Cardiac ventricle fibroblast (primary cell): ENCODE measurements around the gene ALG1. TPM values are rescaled to one million over a fixed set of nuclear protein-coding genes. Genes with fewer than 3 reads are reported as not detected.

Experiments
- total RNA-seq: library from RNA; depleted of rRNA; stranded (reverse); fragments of >200 nt; gene quantifications from 2 replicates; pipeline ENCODE4 v1.2.3, GENCODE V29; 2015

Gene ALG1, protein sequence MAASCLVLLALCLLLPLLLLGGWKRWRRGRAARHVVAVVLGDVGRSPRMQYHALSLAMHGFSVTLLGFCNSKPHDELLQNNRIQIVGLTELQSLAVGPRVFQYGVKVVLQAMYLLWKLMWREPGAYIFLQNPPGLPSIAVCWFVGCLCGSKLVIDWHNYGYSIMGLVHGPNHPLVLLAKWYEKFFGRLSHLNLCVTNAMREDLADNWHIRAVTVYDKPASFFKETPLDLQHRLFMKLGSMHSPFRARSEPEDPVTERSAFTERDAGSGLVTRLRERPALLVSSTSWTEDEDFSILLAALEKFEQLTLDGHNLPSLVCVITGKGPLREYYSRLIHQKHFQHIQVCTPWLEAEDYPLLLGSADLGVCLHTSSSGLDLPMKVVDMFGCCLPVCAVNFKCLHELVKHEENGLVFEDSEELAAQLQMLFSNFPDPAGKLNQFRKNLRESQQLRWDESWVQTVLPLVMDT
- 39.8 and 41.9 TPM in 2 replicates for total RNA-seq

DNA sequence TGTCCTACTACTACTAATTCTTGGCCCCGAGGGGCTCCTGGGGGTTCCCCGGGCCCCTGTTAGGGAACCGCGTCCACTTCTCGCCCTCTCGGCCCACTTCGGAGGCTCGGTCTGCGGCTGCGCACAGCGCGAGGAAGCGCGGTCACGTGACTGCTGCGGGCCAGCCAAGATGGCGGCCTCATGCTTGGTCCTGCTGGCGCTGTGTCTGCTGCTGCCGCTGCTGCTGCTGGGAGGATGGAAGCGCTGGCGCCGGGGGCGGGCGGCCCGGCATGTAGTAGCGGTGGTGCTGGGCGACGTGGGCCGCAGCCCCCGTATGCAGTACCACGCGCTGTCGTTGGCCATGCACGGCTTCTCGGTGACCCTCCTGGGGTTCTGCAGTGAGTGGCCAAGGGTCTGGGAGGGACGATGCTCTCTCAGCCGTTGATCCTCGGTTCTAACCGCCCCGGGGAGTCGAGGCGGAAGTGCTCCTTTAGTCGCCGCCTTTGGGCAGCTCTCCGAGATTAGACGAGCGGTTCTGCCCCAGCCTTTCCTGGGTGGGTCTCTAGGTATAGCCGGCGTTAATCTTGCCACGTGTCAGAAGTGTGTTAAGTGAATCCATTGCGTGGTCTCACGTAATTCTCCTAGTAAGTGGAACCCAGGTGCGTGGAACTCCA, at the start of gene ALG1:
Gene ALG1 (plus strand): TSS at position 163 of the 653 bp plus-strand sequence. CDS start 7 bp downstream, at position 170.

DNA sequence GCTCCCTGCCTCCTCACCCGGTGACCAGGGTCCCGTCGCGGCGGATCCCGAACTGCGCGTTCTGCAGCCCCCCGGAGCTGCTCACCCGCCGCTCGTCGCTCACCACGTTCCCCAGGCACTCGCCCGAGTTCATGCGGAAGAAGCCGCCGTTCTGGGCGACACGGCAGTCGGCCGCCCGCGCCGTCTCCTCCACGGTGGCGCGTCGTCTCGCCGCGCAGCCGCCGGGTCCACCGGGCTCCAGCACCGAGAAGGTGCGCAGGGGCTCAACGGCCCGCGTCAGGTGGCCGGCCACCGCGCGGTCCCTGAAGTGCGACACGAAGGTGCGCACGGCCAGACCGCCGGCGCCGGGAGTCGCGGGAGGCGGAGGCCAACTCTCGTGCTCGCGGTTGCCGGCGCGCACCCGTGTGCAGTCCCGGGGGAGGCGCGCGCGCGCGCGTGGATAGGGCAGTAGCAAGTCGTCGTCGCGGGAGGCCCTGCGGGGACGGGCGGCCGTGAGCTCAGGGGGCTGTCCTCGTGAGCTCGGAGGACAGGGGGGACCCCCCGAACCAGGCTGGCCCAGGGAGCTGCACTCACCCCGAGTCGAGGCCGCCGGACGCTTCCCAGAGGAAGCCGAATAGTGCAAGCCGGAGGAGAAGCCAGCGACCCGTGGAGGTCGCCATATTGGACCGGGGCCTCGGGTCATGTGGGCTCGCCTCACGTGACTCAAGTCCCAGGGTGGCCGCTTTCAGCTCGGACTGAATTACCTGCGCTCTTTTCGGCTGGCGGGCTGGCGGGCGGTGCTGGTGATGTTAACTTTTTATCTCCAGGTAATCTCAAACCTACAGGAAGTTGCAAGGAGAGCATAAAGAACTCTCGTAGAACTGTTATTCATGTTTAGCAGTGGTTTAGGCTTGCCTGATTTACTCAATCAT, 38.1 kb upstream of the ALG1 start, which contains the start of gene NAGPA:
Gene NAGPA (minus strand): TSS at position 680 of the 911 bp plus-strand sequence. CDS start 21 bp downstream, at position 659.

DNA sequence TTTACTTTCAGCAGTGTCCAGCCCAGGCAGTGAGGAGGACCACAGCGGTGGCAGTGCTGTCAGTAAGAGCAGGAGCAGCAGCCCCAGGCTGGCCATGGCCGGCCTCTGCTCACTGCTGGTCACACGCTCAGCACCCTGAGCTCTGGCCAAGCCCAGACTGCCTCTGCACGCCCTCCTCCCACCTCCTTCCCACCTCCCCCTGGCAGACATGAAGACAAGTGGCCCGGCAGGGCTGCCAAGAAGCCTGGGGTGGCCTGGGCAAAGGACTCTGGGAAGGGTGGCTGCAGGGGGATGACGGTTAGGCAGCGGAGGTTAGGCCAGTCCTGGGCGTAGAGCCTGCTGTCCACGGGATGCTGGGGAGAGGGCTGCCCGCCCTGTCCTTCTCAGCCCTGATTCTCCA, 5.8 kb upstream of the ALG1 start, which contains the start of gene C16orf89:
Gene C16orf89 (minus strand): TSS at position 144 of the 400 bp plus-strand sequence. CDS start 48 bp downstream, at position 96.

DNA sequence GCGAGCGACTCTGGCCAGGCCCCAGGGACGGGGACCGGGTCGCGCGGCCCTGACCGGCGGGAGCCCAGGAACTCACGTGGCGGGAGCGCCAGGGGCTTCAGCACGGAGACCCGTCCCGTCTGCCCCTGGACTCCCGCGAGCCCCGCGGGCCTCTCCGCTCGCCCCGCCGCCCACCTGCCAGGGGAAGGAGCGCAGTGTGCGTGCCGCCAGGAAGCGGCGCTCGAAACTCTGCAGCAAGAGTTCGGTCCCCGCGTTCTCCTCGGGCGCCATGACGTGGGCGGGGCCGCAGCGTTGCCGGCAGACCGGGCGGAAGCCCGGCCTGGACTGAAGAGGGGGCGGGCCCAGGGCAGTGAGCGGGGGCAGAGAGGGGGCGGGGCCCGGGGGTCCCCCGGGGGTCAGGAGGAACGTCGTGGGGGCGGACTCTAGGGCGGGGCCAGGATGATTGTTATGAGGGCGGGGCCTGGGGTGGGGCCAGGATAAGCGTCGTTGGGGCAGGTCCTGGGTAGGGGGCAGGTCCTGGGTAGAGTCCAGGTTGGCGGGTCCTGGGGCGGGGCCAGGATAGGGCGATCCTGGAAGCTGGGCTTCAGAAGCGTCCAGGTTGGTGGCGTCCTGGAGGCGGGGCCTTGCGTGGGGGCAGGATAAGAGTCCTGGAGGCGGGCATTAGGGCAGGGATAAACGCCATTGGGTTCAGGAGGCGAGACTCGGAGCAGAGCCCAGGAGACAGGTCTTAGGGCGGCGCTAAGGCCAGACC, 26.0 kb downstream of the ALG1 start, which contains the start of gene EEF2KMT:
Gene EEF2KMT (minus strand): TSS at position 326 of the 751 bp plus-strand sequence. CDS start 56 bp downstream, at position 270.

Other genes with a start within 250 kb of the ALG1 start
- 30.7 and 39.1 TPM in 2 replicates for gene GLYR1, start 224.6 kb upstream of the ALG1 start, total RNA-seq
- gene UBN1, start 224.4 kb upstream of the ALG1 start, total RNA-seq = 22.4 and 23.5 TPM in 2 replicates
- gene PPL, start 134.7 kb upstream of the ALG1 start, total RNA-seq = 132 and 145 TPM in 2 replicates
- gene SEC14L5, start 113.5 kb upstream of the ALG1 start, total RNA-seq = 0.94 and 1.4 TPM in 2 replicates
- gene NAGPA, start 37.9 kb upstream of the ALG1 start, total RNA-seq = 27.2 and 37.6 TPM in 2 replicates
- gene C16orf89, start 5.9 kb upstream of the ALG1 start, total RNA-seq = 1.4 and 2.3 TPM in 2 replicates
- gene EEF2KMT, start 26.0 kb downstream of the ALG1 start, total RNA-seq = 5.1 and 5.6 TPM in 2 replicates